ENCODE data around the gene EPAS1.

Gene EPAS1

DNA sequence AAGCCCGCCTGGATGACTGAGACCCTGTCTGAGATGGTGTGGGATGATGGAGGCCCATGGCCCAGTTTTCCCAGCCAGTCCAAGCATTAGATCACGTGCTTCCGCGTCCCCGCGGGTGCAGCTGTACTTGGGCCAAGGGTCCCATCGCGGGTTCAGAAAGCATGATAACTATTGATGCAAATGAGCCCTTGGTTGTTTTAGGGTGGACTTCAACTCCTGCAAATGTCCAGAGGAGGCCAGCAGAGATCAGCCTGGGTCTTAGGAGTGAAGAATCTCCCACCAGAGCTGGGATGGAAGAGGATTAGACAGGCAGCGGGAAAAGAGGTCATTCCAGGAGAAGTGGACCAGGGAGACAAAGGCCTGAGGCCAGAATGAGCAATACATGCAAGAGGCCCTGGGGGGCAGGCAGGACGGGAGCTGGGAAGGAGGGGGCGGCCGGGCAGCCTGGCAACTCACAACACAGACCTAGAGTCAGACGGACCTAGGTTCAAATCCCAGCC is 92.3 kb downstream of the EPAS1 start:
- TF ChIP-seq, protein P1, sequence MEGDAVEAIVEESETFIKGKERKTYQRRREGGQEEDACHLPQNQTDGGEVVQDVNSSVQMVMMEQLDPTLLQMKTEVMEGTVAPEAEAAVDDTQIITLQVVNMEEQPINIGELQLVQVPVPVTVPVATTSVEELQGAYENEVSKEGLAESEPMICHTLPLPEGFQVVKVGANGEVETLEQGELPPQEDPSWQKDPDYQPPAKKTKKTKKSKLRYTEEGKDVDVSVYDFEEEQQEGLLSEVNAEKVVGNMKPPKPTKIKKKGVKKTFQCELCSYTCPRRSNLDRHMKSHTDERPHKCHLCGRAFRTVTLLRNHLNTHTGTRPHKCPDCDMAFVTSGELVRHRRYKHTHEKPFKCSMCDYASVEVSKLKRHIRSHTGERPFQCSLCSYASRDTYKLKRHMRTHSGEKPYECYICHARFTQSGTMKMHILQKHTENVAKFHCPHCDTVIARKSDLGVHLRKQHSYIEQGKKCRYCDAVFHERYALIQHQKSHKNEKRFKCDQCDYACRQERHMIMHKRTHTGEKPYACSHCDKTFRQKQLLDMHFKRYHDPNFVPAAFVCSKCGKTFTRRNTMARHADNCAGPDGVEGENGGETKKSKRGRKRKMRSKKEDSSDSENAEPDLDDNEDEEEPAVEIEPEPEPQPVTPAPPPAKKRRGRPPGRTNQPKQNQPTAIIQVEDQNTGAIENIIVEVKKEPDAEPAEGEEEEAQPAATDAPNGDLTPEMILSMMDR (IDR thresholded peaks at IDR 0.05; ENCODE audit: borderline replicate concordance, control extremely low read depth, extremely low read depth, insufficient read depth, missing control alignments), result no peak
- in situ Hi-C loops (cut with MboI; ENCODE audit: low sequenced_read_pairs, unreplicated experiment), result loop anchor here (25.0 kb wide), 1 partner anchor 752 kb away; no protein-coding TSS in a partner anchor
- no peak for DNase-seq (ENCODE audit: low spot score)

DNA sequence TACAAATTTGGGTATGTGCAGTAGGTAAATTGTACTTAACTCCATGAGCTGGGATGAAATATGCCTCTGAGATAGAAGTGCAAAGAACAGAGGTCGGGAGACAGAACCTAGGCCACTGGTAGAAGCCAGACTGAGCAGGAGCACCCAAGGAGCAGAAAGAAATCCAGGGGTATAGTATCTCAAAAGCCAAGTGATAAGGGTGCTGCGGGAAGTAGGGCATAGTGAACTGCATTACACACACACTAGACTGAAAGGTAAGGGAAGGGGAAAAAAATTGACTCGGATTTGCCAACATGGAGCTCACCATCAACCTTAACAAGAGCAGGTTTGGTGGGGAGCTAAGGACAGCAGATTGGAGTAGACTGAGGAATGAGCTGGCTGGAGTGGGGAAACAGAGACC is 92.8 kb downstream of the EPAS1 start:
- in situ Hi-C loops (cut with MboI; ENCODE audit: low sequenced_read_pairs, unreplicated experiment), result loop anchor here (25.0 kb wide), 1 partner anchor 753 kb away; no protein-coding TSS in a partner anchor
- no peak for DNase-seq (ENCODE audit: low spot score)
- TF ChIP-seq, protein P1 (IDR thresholded peaks at IDR 0.05; ENCODE audit: borderline replicate concordance, control extremely low read depth, extremely low read depth, insufficient read depth, missing control alignments), result no peak

DNA sequence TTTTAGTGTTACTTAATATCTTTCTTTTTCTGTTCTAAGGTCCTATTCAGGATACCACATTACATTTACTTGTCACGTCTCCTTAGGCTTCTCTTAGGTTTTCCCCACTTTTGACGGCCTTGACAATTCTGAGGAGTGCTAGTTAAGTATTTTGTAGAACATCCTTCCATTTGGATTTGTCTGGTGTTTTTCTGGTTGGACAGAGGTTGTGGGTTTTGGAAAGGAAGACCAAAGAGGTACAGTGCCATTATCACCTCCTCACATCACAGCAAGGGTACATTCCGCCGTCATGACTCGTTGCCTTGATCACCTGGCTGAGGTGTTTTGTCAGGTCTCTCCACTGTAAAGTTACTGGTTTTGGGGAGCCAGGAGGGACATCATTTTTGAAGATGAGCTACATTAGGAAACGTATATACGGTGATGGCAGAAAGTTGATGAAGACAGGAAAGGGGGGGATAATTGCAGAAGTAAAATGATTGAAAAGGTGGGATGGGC is 93.7 kb downstream of the EPAS1 start:
- in situ Hi-C loops (cut with MboI; ENCODE audit: low sequenced_read_pairs, unreplicated experiment), result loop anchor here (25.0 kb wide), 1 partner anchor 754 kb away; no protein-coding TSS in a partner anchor
- TF ChIP-seq, protein P1 (IDR thresholded peaks at IDR 0.05; ENCODE audit: borderline replicate concordance, control extremely low read depth, extremely low read depth, insufficient read depth, missing control alignments), result no peak
- DNase-seq (ENCODE audit: low spot score), result no peak

DNA sequence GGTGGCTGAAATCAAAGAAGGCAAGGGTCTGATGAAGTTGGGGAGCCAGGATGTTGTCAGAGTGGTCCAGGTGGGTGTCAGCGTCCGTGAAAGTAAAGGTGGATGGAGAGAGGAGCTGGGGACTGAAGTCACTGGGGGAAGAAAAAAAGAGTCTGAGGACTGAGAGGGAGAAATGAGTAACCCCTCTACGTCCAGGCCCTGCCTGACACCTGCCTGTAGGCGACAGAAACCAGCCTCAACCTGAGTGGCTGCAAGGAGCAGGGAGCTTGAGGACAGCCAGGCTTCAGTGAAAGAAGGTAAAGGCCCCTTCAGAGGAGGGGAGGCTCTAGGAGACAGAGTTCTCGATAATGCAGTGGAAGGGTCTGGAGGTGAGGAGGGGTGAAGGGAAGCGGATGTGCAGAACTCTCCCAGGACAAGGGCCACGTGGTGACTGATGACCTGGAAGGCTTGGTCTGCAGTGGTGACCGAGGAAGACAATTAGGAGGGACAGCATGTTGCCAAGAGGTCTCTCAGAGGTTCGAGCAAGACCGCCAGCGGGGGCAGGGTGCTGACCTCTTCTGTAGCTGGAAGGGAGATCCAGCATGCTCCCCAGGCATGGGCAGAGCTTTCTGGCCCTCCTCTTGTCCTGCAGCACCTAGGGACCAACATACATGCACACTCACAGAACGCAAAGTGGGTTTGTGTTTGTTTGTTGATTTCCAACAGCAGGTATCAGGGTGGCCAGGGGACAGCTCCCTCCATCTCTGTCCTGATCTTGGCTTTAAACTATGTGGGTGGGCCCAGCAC is 95.5 kb downstream of the EPAS1 start:
- TF ChIP-seq, protein P1 (IDR thresholded peaks at IDR 0.05; ENCODE audit: borderline replicate concordance, control extremely low read depth, extremely low read depth, insufficient read depth, missing control alignments), result no peak
- in situ Hi-C loops (cut with MboI; ENCODE audit: low sequenced_read_pairs, unreplicated experiment), result loop anchor here (25.0 kb wide), 1 partner anchor 755 kb away; no protein-coding TSS in a partner anchor
- peak; percentile 51 for DNase-seq (ENCODE audit: low spot score)

DNA sequence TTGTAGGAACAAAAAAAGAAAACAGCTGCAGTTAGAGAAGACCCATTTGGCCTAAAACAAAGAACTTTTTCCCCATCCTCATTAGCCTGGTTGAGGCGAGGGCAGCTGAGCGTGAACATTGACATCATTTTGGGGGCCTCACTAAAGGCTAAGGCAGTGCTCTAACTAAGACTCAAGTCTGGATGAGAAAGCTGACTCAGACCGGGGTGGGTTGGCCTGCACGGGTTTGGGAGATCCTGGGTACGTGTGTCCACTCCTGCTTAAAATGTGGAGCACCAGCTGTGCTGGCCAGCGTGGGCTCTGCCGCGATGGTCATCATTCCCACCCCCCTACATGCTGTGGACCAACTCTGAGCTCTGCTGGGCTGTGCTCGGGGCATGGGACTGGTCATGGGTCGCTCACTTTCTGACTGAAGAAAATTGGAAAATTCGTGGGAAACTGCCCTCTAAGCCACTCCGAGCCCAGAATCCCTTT is 96.2 kb downstream of the EPAS1 start:
- in situ Hi-C loops (cut with MboI; ENCODE audit: low sequenced_read_pairs, unreplicated experiment), result loop anchor here (25.0 kb wide), 1 partner anchor 756 kb away; no protein-coding TSS in a partner anchor
- DNase-seq (ENCODE audit: low spot score), result no peak
- TF ChIP-seq, protein P1 (IDR thresholded peaks at IDR 0.05; ENCODE audit: borderline replicate concordance, control extremely low read depth, extremely low read depth, insufficient read depth, missing control alignments), result no peak

DNA sequence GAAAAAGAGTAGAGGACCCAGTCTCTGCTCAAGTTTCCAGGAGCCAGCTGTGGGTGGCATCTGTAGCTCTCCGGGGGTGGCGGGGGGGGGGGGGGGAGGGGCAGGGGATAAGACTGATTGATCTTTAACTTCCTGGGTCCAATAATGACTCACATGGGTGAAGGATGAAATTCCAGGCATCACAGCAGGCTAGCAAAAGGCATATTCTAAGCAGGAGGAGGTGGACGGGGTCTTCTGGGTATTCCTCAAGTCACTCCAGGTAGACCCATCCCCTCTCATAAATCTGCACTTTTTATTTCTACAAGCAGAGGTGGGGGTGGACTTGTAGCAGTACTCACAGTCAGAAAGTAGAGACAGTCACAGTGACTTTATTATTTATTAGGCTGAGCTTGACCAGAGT is 96.7 kb downstream of the EPAS1 start:
- no peak for DNase-seq (ENCODE audit: low spot score)

More for the DNA sequence above, 96.7 kb downstream of the EPAS1 start:
- TF ChIP-seq, protein P1 (IDR thresholded peaks at IDR 0.05; ENCODE audit: borderline replicate concordance, control extremely low read depth, extremely low read depth, insufficient read depth, missing control alignments), result no peak
- in situ Hi-C loops (cut with MboI; ENCODE audit: low sequenced_read_pairs, unreplicated experiment), result loop anchor here (25.0 kb wide), 1 partner anchor 757 kb away; no protein-coding TSS in a partner anchor

All from GM13976 (cell line).